GM19099 (cell line): Measurements from ENCODE around the gene ARMC8.

Source experiments
- POLR2A ChIP-seq: IDR thresholded peaks from 3 replicates; pipeline ENCODE4 v1.6.1; 2011; ENCODE audit warnings: low read depth; ENCODE audit not compliant: insufficient read length; ENCODE audit errors: extremely low read depth

ARMC8 gene

DNA sequence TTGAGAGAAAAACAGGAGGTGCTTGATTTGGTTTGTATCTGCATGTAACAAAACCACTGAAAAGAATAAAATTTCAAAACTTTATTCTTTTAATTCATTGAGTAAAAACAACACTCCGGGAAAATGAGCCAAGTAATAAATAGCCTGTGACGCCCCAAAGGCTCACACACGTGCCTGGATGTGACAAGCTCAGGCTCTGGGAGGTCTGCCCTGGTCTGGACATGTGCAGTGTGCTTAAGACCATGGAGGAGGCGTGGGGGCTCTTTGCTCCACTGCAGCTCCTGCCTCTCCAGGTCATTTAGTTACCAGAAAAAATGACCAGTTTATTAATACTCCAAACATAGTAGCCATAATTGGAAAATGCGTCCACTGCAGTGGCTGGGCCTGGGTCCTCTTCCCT is 151.1 kb downstream of the ARMC8 start:
- no peak for TF ChIP-seq POLR2A

- no peak for TF ChIP-seq POLR2A
These were observed 151.7 kb downstream of the ARMC8 start for GRCh38 chr3:138338811-138339210.

- no peak for TF ChIP-seq POLR2A
These were observed 153.4 kb downstream of the ARMC8 start for GRCh38 chr3:138340511-138340910.

GRCh38 chr3:138344754-138345153 is 157.7 kb downstream of the ARMC8 start:
- no peak for TF ChIP-seq POLR2A
